GM23338 (cell line): ENCODE measurements around the gene STK39. TPM values are rescaled to one million over a fixed set of nuclear protein-coding genes. Genes with fewer than 3 reads are reported as not detected.

Experiments
- ATAC-seq: fragments of 200-7000 bp; cut with Tn5 transposase; 3 replicates; pipeline ENCODE4 v1.9.1; 2020
- DNase-seq: peaks from one replicate; pipeline ENCODE4 v3.0.0-alpha.2; 2015; ENCODE audit warnings: low spot score
- H2AFZ ChIP-seq: fragments of 200-600 bp; sonication (generic); 2 replicates; pipeline ENCODE4 v1.8.0; 2016; ENCODE audit warnings: antibody characterized with exemption, mild to moderate bottlenecking, moderate library complexity
- H3F3A ChIP-seq: fragments of 200-600 bp; sonication (generic); replicated peaks from 2 replicates; pipeline ENCODE4 v1.8.0; 2017; ENCODE audit warnings: antibody characterized with exemption, mixed run types, low read depth
- H3K27ac ChIP-seq: fragments of 200-600 bp; sonication (generic); 2 replicates; pipeline ENCODE4 v1.6.1; 2016; ENCODE audit warnings: low read depth
- H3K27me3 ChIP-seq: fragments of 200-600 bp; sonication (generic); 2 replicates; pipeline ENCODE4 v1.8.0; 2016; ENCODE audit warnings: mild to moderate bottlenecking, mixed run types, moderate library complexity; ENCODE audit not compliant: insufficient read depth
- H3K36me3 ChIP-seq: fragments of 200-600 bp; sonication (generic); 2 replicates; pipeline ENCODE4 v1.8.0; 2016; ENCODE audit warnings: mild to moderate bottlenecking; ENCODE audit not compliant: insufficient read depth
- H3K4me1 ChIP-seq: fragments of 200-600 bp; sonication (generic); 2 replicates; pipeline ENCODE4 v1.8.0; 2016; ENCODE audit warnings: mild to moderate bottlenecking, moderate library complexity; ENCODE audit not compliant: insufficient read depth
- H3K4me2 ChIP-seq: fragments of 200-600 bp; sonication (generic); 2 replicates; pipeline ENCODE4 v1.7.1; 2017; ENCODE audit warnings: mixed run types
- H3K4me3 ChIP-seq: fragments of 200-600 bp; sonication (generic); 2 replicates; pipeline ENCODE4 v1.6.1; 2016; ENCODE audit warnings: mixed run types
- H3K79me2 ChIP-seq: fragments of 200-600 bp; sonication (generic); replicated peaks from 2 replicates; pipeline ENCODE4 v1.8.0; 2017; ENCODE audit warnings: mild to moderate bottlenecking; ENCODE audit not compliant: insufficient read depth
- H3K9me2 ChIP-seq: fragments of 200-600 bp; sonication (generic); 2 replicates; pipeline ENCODE4 v1.8.0; 2017; ENCODE audit not compliant: insufficient read depth
- H4K20me1 ChIP-seq: fragments of 200-600 bp; sonication (generic); replicated peaks from 2 replicates; pipeline ENCODE4 v1.8.0; 2017; ENCODE audit warnings: mild to moderate bottlenecking; ENCODE audit not compliant: insufficient read depth
- H3K27ac Mint-ChIP-seq: 2 replicates; pipeline ENCODE4 v1.8.0; 2020; ENCODE audit warnings: inconsistent platforms, mild to moderate bottlenecking, moderate library complexity, mixed read lengths
- H3K27me3 Mint-ChIP-seq: 3 replicates; pipeline ENCODE4 v1.8.0; 2022; ENCODE audit warnings: low read depth, mild to moderate bottlenecking, moderate library complexity, mixed read lengths, inconsistent platforms; ENCODE audit not compliant: insufficient read depth, poor library complexity
- H3K36me3 Mint-ChIP-seq: 3 replicates; pipeline ENCODE4 v1.8.0; 2021; ENCODE audit warnings: low read depth, mild to moderate bottlenecking, inconsistent platforms, moderate library complexity, mixed read lengths
- H3K4me1 Mint-ChIP-seq: 3 replicates; pipeline ENCODE4 v1.8.0; 2020; ENCODE audit warnings: mild to moderate bottlenecking, inconsistent platforms, mixed read lengths
- H3K4me3 Mint-ChIP-seq: 3 replicates; pipeline ENCODE4 v1.8.0; 2021; ENCODE audit warnings: moderate library complexity, mild to moderate bottlenecking, inconsistent platforms, mixed read lengths
- H3K9me3 Mint-ChIP-seq: 3 replicates; pipeline ENCODE4 v1.8.0; 2020; ENCODE audit warnings: moderate library complexity, mild to moderate bottlenecking, inconsistent platforms, mixed read lengths
- CREB1 ChIP-seq: fragments of 250-450 bp; sonication (Bioruptor Pico); IDR thresholded peaks from 2 replicates; pipeline ENCODE4 v1.5.0; 2020; ENCODE audit warnings: low read depth, mild to moderate bottlenecking, moderate library complexity
- ETS1 ChIP-seq: IDR thresholded peaks from 2 replicates; pipeline ENCODE4 v1.6.1; 2016; ENCODE audit warnings: antibody characterized with exemption
- EZH2 ChIP-seq: fragments of 200-600 bp; sonication (generic); IDR thresholded peaks from one replicate; pipeline ENCODE4 v1.8.0; 2017; ENCODE audit warnings: antibody characterized with exemption, mild to moderate bottlenecking, low read depth; ENCODE audit not compliant: unreplicated experiment
- EZH2phosphoT487 ChIP-seq: fragments of 200-600 bp; sonication (generic); IDR thresholded peaks from one replicate; pipeline ENCODE4 v1.8.1; 2018; ENCODE audit warnings: antibody characterized with exemption; ENCODE audit not compliant: unreplicated experiment
- JUNB ChIP-seq: IDR thresholded peaks from one replicate; pipeline ENCODE4 v1.6.1; 2016; ENCODE audit warnings: antibody characterized with exemption; ENCODE audit not compliant: unreplicated experiment
- NANOG ChIP-seq: IDR thresholded peaks from 2 replicates; pipeline ENCODE4 v1.6.1; 2016; ENCODE audit warnings: antibody characterized with exemption, borderline replicate concordance
- REST ChIP-seq: IDR thresholded peaks from one replicate; pipeline ENCODE4 v1.6.1; 2018; ENCODE audit warnings: antibody characterized with exemption; ENCODE audit not compliant: unreplicated experiment
- ZNF114 ChIP-seq: fragments of 250-450 bp; sonication (Bioruptor Pico); IDR thresholded peaks from 2 replicates; pipeline ENCODE4 v1.5.0; 2020; ENCODE audit warnings: mild to moderate bottlenecking, moderate library complexity
- ZNF331 ChIP-seq: fragments of 250-450 bp; sonication (Bioruptor Pico); IDR thresholded peaks from 2 replicates; pipeline ENCODE4 v1.5.0; 2020; ENCODE audit warnings: low read depth, mild to moderate bottlenecking, moderate library complexity
- ZNF462 ChIP-seq: fragments of 250-450 bp; sonication (Bioruptor Pico); IDR thresholded peaks from 2 replicates; pipeline ENCODE4 v1.5.0; 2020; ENCODE audit warnings: mild to moderate bottlenecking, moderate library complexity
- polyA plus RNA-seq: library from polyadenylated mRNA; unstranded; fragments of >200 nt; fragmentation: Nextera tagmentation; extraction: Ambion mirVana; gene quantifications from 2 replicates; pipeline ENCODE4 v1.2.1, GENCODE V29; 2016
- total RNA-seq: library from RNA; depleted of rRNA; stranded (reverse); fragments of >200 nt; shearing (Covaris generic); gene quantifications from 2 replicates; pipeline ENCODE4 v1.2.3, GENCODE V29; 2014

STK39 gene
- total and polyA plus RNA-seq, 2 experiments from 2014 or later, result 9.5 to 16.9 TPM

- no peak for TF ChIP-seq REST
- no peak for TF ChIP-seq ZNF331 (CRISPR knock-in tag)
- no peak for TF ChIP-seq ZNF462 (CRISPR knock-in tag)
- no peak for TF ChIP-seq EZH2phosphoT487
- no peak for TF ChIP-seq EZH2
Observed at GRCh38 chr2:168097431-168097830, 150.0 kb downstream of the STK39 start (continued).

GRCh38 chr2:168096158-168096557 is 151.2 kb downstream of the STK39 start:
- Mint-ChIP-seq H3K27ac (no peak overlapping the region), H3K9me3 (peaks cover 2% of the 10 kb centered on the region; the same call in 1 of the 3 replicates), H3K36me3 (peaks cover 6% of the 10 kb centered on the region; the same call in 1 of the 3 replicates), H3K4me1 (no peaks in the 10 kb centered on the region), H3K27me3 (no peaks in the 10 kb centered on the region), H3K4me3 (no peak overlapping the region)
- ATAC-seq, result no peak
- no peaks in the 10 kb centered on the region for H3K79me2 ChIP-seq
- no peak for DNase-seq
- no peaks in the 10 kb centered on the region for H4K20me1 ChIP-seq
- H3K36me3 ChIP-seq, result no peaks in the 10 kb centered on the region
- H3F3A ChIP-seq, result no peaks in the 10 kb centered on the region
- H3K27ac ChIP-seq, result no peak overlapping the region
- H3K4me2 ChIP-seq, result no peak overlapping the region
- no peaks in the 10 kb centered on the region for H3K27me3 ChIP-seq
- peaks cover 2% of the 10 kb centered on the region; the same call in 1 of the 2 replicates for H3K9me2 ChIP-seq
- no peak overlapping the region for H3K4me3 ChIP-seq
- H3K4me1 ChIP-seq, result no peaks in the 10 kb centered on the region
- H2AFZ ChIP-seq, result no peak overlapping the region
- TF ChIP-seq EZH2, result no peak
- TF ChIP-seq ZNF114 (CRISPR knock-in tag), result no peak
- no peak for TF ChIP-seq CREB1 (CRISPR knock-in tag)
- no peak for TF ChIP-seq ETS1
- TF ChIP-seq ZNF331 (CRISPR knock-in tag), result no peak
- TF ChIP-seq EZH2phosphoT487, result no peak
- no peak for TF ChIP-seq NANOG
- no peak for TF ChIP-seq REST
- no peak for TF ChIP-seq JUNB
